ENCODE results near the gene STAM2. TPM values are rescaled to one million over a fixed set of nuclear protein-coding genes. Genes with fewer than 3 reads are reported as not detected.

STAM2 gene
- total and polyA plus RNA-seq, 2 donors (not counting 3 experiments of a cell fraction or from before 2014, with no cell fraction given), result 10.1 to 27.5 TPM

DNA sequence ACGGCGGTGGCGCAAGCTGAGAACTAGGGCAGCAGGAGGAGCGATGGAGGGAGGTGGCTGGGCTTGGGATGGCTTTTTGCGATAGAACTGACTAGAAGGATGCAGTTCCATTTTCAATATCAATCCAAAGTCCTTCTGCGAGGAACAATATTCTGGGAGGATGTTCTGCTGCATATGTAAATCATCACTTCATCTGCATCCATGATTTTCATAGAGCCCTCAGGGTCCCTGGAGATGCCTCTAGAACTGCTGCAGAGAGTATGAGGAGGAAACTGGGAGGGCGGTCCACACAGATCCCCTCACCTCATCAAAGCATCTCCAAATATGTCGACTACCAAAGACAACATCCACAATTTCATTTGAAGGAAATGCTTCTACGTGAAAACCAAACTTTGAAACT lies 97.5 kb downstream of the STAM2 start:
- no peaks in the 10 kb centered on the region for H3K4me1 ChIP-seq (ENCODE audit: control insufficient read depth, extremely low read depth, insufficient read depth, low read length)
- no TSS peak for BruUV-seq (replicated peaks)
- H3K27me3 ChIP-seq (ENCODE audit: control insufficient read depth in 2 of 2, insufficient read depth in 2 of 2, low read length in 2 of 2), result peaks cover 3 to 4% of the 10 kb centered on the region in 2 experiments
- DNase-seq (ENCODE audit: low read depth, low spot score) (no peak), FAIRE-seq (no peak)
- dilution Hi-C loops (cut with MboI; ENCODE audit: extremely low pct_ligation_motif_present, low sequenced_read_pairs) (no loop called here), intact Hi-C loops (cut with micrococcal nuclease) (no loop called here)
- H3K36me3 ChIP-seq (ENCODE audit: control insufficient read depth in 2 of 2, extremely low read depth in 1 of 2, insufficient read depth in 2 of 2, low read length in 2 of 2), result no peaks in the 10 kb centered on the region
- no peak overlapping the region for H3K9ac ChIP-seq (replicated peaks; ENCODE audit: extremely low read depth, insufficient read depth, low read length)
- no peak for TF ChIP-seq FOS (IDR thresholded peaks at IDR 0.05; ENCODE audit: borderline replicate concordance, insufficient read depth, low read length)
- TF ChIP-seq JUN (IDR thresholded peaks at IDR 0.05; ENCODE audit: borderline replicate concordance, insufficient read depth, insufficient read length, low read depth), result no peak
- TF ChIP-seq, protein P1, sequence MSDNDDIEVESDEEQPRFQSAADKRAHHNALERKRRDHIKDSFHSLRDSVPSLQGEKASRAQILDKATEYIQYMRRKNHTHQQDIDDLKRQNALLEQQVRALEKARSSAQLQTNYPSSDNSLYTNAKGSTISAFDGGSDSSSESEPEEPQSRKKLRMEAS (IDR thresholded peaks at IDR 0.05; ENCODE audit: insufficient read depth, insufficient read length), result no peak
- no peak for TF ChIP-seq EZH2 (IDR thresholded peaks at IDR 0.05; ENCODE audit: borderline replicate concordance, low read depth, low read length, severe bottlenecking)
- TF ChIP-seq POLR2AphosphoS5 (IDR thresholded peaks at IDR 0.05; ENCODE audit: insufficient read depth, low read depth, low read length), result no peak
- no peak for TF ChIP-seq MYC (IDR thresholded peaks at IDR 0.05; ENCODE audit: low read depth, low read length)
- TF ChIP-seq GATA2 (IDR thresholded peaks at IDR 0.05; ENCODE audit: insufficient read depth, insufficient read length, low read depth, low read length), result no peak
- TF ChIP-seq, protein P2, sequence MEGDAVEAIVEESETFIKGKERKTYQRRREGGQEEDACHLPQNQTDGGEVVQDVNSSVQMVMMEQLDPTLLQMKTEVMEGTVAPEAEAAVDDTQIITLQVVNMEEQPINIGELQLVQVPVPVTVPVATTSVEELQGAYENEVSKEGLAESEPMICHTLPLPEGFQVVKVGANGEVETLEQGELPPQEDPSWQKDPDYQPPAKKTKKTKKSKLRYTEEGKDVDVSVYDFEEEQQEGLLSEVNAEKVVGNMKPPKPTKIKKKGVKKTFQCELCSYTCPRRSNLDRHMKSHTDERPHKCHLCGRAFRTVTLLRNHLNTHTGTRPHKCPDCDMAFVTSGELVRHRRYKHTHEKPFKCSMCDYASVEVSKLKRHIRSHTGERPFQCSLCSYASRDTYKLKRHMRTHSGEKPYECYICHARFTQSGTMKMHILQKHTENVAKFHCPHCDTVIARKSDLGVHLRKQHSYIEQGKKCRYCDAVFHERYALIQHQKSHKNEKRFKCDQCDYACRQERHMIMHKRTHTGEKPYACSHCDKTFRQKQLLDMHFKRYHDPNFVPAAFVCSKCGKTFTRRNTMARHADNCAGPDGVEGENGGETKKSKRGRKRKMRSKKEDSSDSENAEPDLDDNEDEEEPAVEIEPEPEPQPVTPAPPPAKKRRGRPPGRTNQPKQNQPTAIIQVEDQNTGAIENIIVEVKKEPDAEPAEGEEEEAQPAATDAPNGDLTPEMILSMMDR (IDR thresholded peaks at IDR 0.05; ENCODE audit: extremely low read depth in 1 of 2, insufficient read depth in 1 of 2, low read depth in 1 of 2, low read length in 2 of 2), result no peak
- no peak for TF ChIP-seq POLR2A (IDR thresholded peaks at IDR 0.05; ENCODE audit: low read depth, low read length)
- no peak overlapping the region for H3K4me2 ChIP-seq (ENCODE audit: insufficient read depth, low read length)
- no peaks in the 10 kb centered on the region for H3K9me1 ChIP-seq (replicated peaks; ENCODE audit: control insufficient read depth, extremely low read depth, insufficient read depth, low read length)
- H4K20me1 ChIP-seq (replicated peaks; ENCODE audit: control insufficient read depth, extremely low read depth, insufficient read depth, low read length), result no peaks in the 10 kb centered on the region
- ChIA-PET CTCF (no interaction called here), POLR2A (no interaction called here)
- H2AFZ ChIP-seq (ENCODE audit: low read depth, low read length), result no peak overlapping the region
- H3K79me2 ChIP-seq (ENCODE audit: control insufficient read depth, insufficient read depth, low read length), result no peaks in the 10 kb centered on the region
- no peaks in the 10 kb centered on the region for H3K9me3 ChIP-seq (replicated peaks; ENCODE audit: control insufficient read depth, insufficient read depth, low read length)
- no peak overlapping the region for H3K4me3 ChIP-seq (replicated peaks in 1 of 3; ENCODE audit: insufficient read depth in 1 of 3, low read depth in 1 of 3, low read length in 3 of 3)
- no peak overlapping the region for H3K27ac ChIP-seq (ENCODE audit: insufficient read depth, low read depth, low read length)

Measured in endothelial cell of umbilical vein (primary cell).